HG03064 (cell line): ENCODE data around the gene RTL5.

Experiments
- ATAC-seq: cut with Tn5 transposase; IDR thresholded peaks from one replicate; pipeline ENCODE4 v1.9.1; 2021; ENCODE audit warnings: low read depth; ENCODE audit not compliant: unreplicated experiment

The RTL5 gene

GRCh38 chrX:72110051-72110875 is 21.5 kb downstream of the RTL5 start:
- no peak for ATAC-seq

- ATAC-seq: no peak
These were observed 23.0 kb downstream of the RTL5 start for GRCh38 chrX:72108666-72109065.

GRCh38 chrX:72107841-72108595 is 23.7 kb downstream of the RTL5 start:
- no peak for ATAC-seq

- ATAC-seq: no peak
These were observed 24.4 kb downstream of the RTL5 start for GRCh38 chrX:72107320-72107719.

GRCh38 chrX:72105436-72105835 is 26.3 kb downstream of the RTL5 start:
- ATAC-seq: peak; percentile 48

- ATAC-seq: no peak
These were observed 29.0 kb downstream of the RTL5 start for GRCh38 chrX:72102760-72103159.

GRCh38 chrX:72102126-72102525 is 29.6 kb downstream of the RTL5 start:
- no peak for ATAC-seq

- no peak for ATAC-seq
These were observed 30.1 kb downstream of the RTL5 start for GRCh38 chrX:72101597-72102037.

- ATAC-seq: peak; percentile 66
These were observed 30.8 kb downstream of the RTL5 start for GRCh38 chrX:72100824-72101351.

- no peak for ATAC-seq
These were observed 31.5 kb downstream of the RTL5 start for GRCh38 chrX:72100051-72100755.

GRCh38 chrX:72097098-72097497 is 34.6 kb downstream of the RTL5 start:
- ATAC-seq: no peak

GRCh38 chrX:72095370-72095769 is 36.3 kb downstream of the RTL5 start:
- ATAC-seq: no peak

GRCh38 chrX:72094894-72095293 is 36.8 kb downstream of the RTL5 start:
- ATAC-seq: peak; percentile 89

- ATAC-seq: no peak
These were observed 42.5 kb downstream of the RTL5 start for GRCh38 chrX:72089254-72089653.

- ATAC-seq: no peak
These were observed 43.0 kb downstream of the RTL5 start for GRCh38 chrX:72088761-72089160.

- ATAC-seq: no peak
These were observed 44.7 kb downstream of the RTL5 start for GRCh38 chrX:72086995-72087394.

GRCh38 chrX:72084114-72084513 is 47.6 kb downstream of the RTL5 start:
- ATAC-seq: no peak

GRCh38 chrX:72083291-72083690 is 48.4 kb downstream of the RTL5 start:
- no peak for ATAC-seq

- no peak for ATAC-seq
These were observed 50.0 kb downstream of the RTL5 start for GRCh38 chrX:72081605-72082320.

GRCh38 chrX:72080800-72081199 is 50.9 kb downstream of the RTL5 start:
- ATAC-seq: no peak
